Lower lobe of right lung (tissue), 2 donors: ENCODE results near the gene RCSD1. TPM values are rescaled to one million over a fixed set of nuclear protein-coding genes. Genes with fewer than 3 reads are reported as not detected.
A peak's percentile ranks its signal among the peaks of the same experiment; 100 is the strongest.

Source experiments
- ATAC-seq, 2 donors: fragments of 200-7000 bp; cut with Tn5 transposase; one replicate each; pipeline ENCODE4 v1.9.1; 2020 to 2022; ENCODE audit warnings: mild to moderate bottlenecking in 2 of 2, moderate library complexity in 2 of 2
- DNase-seq: peaks from one replicate; pipeline ENCODE4 v3.0.0-alpha.2; 2020
- H3K27ac ChIP-seq: fragments of 200-600 bp; one replicate; pipeline ENCODE4 v1.8.0; 2022
- H3K27me3 ChIP-seq: fragments of 200-600 bp; one replicate; pipeline ENCODE4 v1.8.0; 2022; ENCODE audit warnings: low read depth
- H3K36me3 ChIP-seq: fragments of 200-600 bp; one replicate; pipeline ENCODE4 v1.8.0; 2022; ENCODE audit warnings: mild to moderate bottlenecking
- H3K4me1 ChIP-seq: fragments of 200-600 bp; one replicate; pipeline ENCODE4 v1.8.0; 2022
- H3K4me3 ChIP-seq: fragments of 200-600 bp; one replicate; pipeline ENCODE4 v1.8.0; 2022; ENCODE audit warnings: mild to moderate bottlenecking
- H3K9me3 ChIP-seq: fragments of 200-600 bp; one replicate; pipeline ENCODE4 v1.8.0; 2022
- intact Hi-C: fragments of 100-400 bp; cut with DNase I; formaldehyde crosslinking; loops from one replicate; pipeline ENCODE4 v1.11.0; 2022
- total RNA-seq: library from RNA; stranded (reverse); fragmentation: NEBNext Ultra II Directional; extraction: Animal tissue kit (Norgen Biotek cat#: 25700); gene quantifications from one replicate; pipeline ENCODE4 v1.2.1, GENCODE V29; 2021
- TF ChIP-seq, protein P1 (sequence below): fragments of 200-600 bp; IDR thresholded peaks from one replicate; pipeline ENCODE4 v1.8.0; 2022; ENCODE audit warnings: antibody characterized with exemption, mild to moderate bottlenecking
- donor health status: DM: no; HTN: yes; CAD: no; lungs with severe emphysema.

Gene RCSD1
- total RNA-seq, 1 donor from 2014 or later = 20.7 TPM

- no peaks in the 10 kb centered on the region for H3K9me3 ChIP-seq
- H3K4me3 ChIP-seq = no peak overlapping the region
- intact Hi-C loops = no loop called here
- TF ChIP-seq, protein P1, sequence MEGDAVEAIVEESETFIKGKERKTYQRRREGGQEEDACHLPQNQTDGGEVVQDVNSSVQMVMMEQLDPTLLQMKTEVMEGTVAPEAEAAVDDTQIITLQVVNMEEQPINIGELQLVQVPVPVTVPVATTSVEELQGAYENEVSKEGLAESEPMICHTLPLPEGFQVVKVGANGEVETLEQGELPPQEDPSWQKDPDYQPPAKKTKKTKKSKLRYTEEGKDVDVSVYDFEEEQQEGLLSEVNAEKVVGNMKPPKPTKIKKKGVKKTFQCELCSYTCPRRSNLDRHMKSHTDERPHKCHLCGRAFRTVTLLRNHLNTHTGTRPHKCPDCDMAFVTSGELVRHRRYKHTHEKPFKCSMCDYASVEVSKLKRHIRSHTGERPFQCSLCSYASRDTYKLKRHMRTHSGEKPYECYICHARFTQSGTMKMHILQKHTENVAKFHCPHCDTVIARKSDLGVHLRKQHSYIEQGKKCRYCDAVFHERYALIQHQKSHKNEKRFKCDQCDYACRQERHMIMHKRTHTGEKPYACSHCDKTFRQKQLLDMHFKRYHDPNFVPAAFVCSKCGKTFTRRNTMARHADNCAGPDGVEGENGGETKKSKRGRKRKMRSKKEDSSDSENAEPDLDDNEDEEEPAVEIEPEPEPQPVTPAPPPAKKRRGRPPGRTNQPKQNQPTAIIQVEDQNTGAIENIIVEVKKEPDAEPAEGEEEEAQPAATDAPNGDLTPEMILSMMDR = no peak
- peaks cover 28% of the 10 kb centered on the region for H3K4me1 ChIP-seq
- H3K27me3 ChIP-seq = no peaks in the 10 kb centered on the region
- H3K36me3 ChIP-seq = no peaks in the 10 kb centered on the region
- ATAC-seq (no peak), DNase-seq (no peak)
- H3K27ac ChIP-seq = no peak overlapping the region
These were observed 119.7 kb downstream of the RCSD1 start for GRCh38 chr1:167749741-167750140.

DNA sequence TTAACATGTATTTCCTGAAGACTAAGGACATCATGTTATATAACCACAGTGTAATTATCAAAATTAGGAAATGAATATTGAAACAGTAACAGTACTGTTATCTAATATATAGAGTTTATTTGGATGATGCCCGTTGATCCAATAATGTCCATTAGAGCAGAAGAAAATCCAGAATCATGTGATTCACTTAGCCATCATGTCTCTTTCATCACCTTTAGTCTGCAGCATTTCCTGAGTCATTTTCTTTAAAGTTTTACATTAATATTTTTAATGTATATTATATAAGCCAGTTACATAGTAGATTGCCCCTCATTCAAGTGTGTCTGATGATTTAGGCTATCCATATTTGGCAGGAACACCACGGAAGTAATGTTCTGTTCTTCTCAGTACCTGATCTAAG, 120.6 kb downstream of the RCSD1 start:
- no peaks in the 10 kb centered on the region for H3K36me3 ChIP-seq
- intact Hi-C loops = no loop called here
- ATAC-seq (no peak), DNase-seq (no peak)
- H3K27ac ChIP-seq = no peak overlapping the region
- H3K4me1 ChIP-seq = peaks cover 28% of the 10 kb centered on the region
- H3K4me3 ChIP-seq = no peak overlapping the region
- no peaks in the 10 kb centered on the region for H3K27me3 ChIP-seq
- TF ChIP-seq, protein P1 = no peak
- no peaks in the 10 kb centered on the region for H3K9me3 ChIP-seq

GRCh38 chr1:167751676-167752075, 121.6 kb downstream of the RCSD1 start:
- TF ChIP-seq, protein P1 = no peak
- H3K36me3 ChIP-seq = no peaks in the 10 kb centered on the region
- H3K9me3 ChIP-seq = no peaks in the 10 kb centered on the region
- DNase-seq (no peak), ATAC-seq (no peak)
- no peaks in the 10 kb centered on the region for H3K27me3 ChIP-seq
- intact Hi-C loops = no loop called here
- peaks cover 31% of the 10 kb centered on the region for H3K4me1 ChIP-seq
- H3K4me3 ChIP-seq = no peak overlapping the region
- H3K27ac ChIP-seq = no peak overlapping the region

DNA sequence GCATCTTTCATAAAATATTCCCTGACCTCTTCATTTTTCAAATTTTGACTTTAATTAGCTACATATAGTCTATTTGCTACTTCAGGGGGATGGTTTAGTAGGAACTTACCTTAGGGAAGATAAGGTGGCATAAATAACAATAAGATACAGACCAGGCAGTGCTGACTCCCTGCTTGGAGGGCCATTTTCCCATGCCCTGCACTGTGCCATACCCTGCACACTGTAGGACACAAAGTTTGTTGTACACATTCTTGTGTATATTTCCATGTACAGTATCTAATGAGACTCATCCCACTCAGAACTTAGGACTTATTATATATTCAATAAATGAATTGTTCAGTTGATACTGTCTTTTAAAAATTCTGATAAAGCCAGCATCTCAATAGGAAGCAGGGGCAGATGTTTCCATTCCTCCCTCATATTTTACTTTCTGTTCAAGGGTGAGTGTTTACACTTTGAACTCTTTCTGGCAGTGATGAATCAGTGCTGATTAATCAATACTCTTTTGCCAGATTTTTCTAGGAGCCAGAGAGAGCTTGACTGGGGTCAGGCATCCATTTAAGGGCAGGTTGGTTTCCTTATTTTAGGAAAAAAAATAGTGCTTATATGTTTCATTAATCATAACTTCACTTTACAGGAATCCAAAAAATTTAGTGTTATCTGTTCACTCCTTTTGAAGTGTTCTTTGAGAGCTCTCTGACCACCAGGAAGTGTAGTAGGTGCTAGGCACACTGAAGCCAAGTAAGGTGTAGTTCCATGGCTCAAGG, 122.4 kb downstream of the RCSD1 start:
- H3K4me1 ChIP-seq = peaks cover 38% of the 10 kb centered on the region
- H3K36me3 ChIP-seq = no peaks in the 10 kb centered on the region
- intact Hi-C loops = no loop called here
- H3K27ac ChIP-seq = peak overlapping the region; percentile 21
- TF ChIP-seq, protein P1 = no peak
- DNase-seq (no peak), ATAC-seq (peak; percentile 64 to 73)
- H3K9me3 ChIP-seq = no peaks in the 10 kb centered on the region
- H3K4me3 ChIP-seq = no peak overlapping the region
- H3K27me3 ChIP-seq = no peaks in the 10 kb centered on the region

DNA sequence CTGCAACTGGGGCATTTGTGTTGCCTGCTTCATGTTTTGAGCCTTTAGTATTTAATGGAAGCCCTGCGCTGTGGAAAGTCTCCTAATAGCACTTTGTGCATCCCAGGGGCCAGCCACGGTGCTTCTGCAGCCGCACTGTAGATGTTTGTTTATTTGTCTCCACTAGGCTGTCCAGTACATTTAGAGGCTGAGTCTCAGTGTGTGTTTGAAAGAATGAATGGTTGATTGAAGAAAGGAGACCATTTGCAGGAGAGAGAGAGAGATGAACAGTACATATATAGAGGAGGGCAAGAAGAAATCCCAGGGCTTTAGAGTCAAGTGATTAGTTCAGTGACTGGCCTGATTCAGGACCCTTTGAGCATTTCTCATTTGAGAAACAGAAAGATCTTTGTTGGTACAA, 125.6 kb downstream of the RCSD1 start:
- Histone ChIP-seq H3K4me3 (no peak overlapping the region), H3K4me1 (peaks cover 27% of the 10 kb centered on the region), H3K27ac (no peak overlapping the region), H3K9me3 (no peaks in the 10 kb centered on the region), H3K27me3 (no peaks in the 10 kb centered on the region), H3K36me3 (no peaks in the 10 kb centered on the region)
- ATAC-seq = no peak
- intact Hi-C loops = no loop called here
- TF ChIP-seq, protein P1 = no peak
- no peak for DNase-seq

Other genes with a start within 250 kb of the RCSD1 start
- gene CD247, start 111.7 kb upstream of the RCSD1 start, total RNA-seq = 8.7 TPM
- gene CREG1, start 76.5 kb upstream of the RCSD1 start, total RNA-seq = 161 TPM
- 85.9 TPM for gene MPZL1, start 91.8 kb downstream of the RCSD1 start, total RNA-seq